MM.1S (cell line): Measurements from ENCODE around the gene NXT2.

Experiments
- DNase-seq: peaks from one replicate; pipeline ENCODE4 v3.0.0-alpha.2; 2015
- H2AFZ ChIP-seq: fragments of 300-600 bp; sonication (generic); 2 replicates; pipeline ENCODE4 v1.6.0; 2016; ENCODE audit warnings: antibody characterized with exemption, low read length
- H3F3A ChIP-seq: fragments of 300-600 bp; sonication (generic); 2 replicates; pipeline ENCODE4 v1.6.1; 2016; ENCODE audit warnings: mild to moderate bottlenecking, antibody characterized with exemption, low read length, moderate library complexity, mixed read lengths; ENCODE audit not compliant: insufficient read depth
- H3K27ac ChIP-seq: fragments of 300-600 bp; sonication (generic); 2 replicates; pipeline ENCODE4 v1.5.1; 2016; ENCODE audit warnings: mild to moderate bottlenecking, low read length
- H3K27me3 ChIP-seq: fragments of 300-600 bp; sonication (generic); replicated peaks from 2 replicates; pipeline ENCODE4 v1.6.0; 2016; ENCODE audit warnings: low read length; ENCODE audit not compliant: insufficient read depth
- H3K36me3 ChIP-seq: fragments of 300-600 bp; sonication (generic); replicated peaks from 2 replicates; pipeline ENCODE4 v1.6.1; 2016; ENCODE audit warnings: mild to moderate bottlenecking, low read length, mixed read lengths; ENCODE audit not compliant: insufficient read depth
- H3K4me1 ChIP-seq: fragments of 300-600 bp; sonication (generic); 2 replicates; pipeline ENCODE4 v1.6.1; 2016; ENCODE audit warnings: low read length, mixed read lengths
- H3K4me2 ChIP-seq: fragments of 300-600 bp; sonication (generic); 2 replicates; pipeline ENCODE4 v1.6.0; 2016; ENCODE audit warnings: low read depth, low read length
- H3K4me3 ChIP-seq: fragments of 300-600 bp; sonication (generic); 2 replicates; pipeline ENCODE4 v1.5.1; 2016; ENCODE audit warnings: low read length, mixed read lengths
- H3K79me2 ChIP-seq: fragments of 300-600 bp; sonication (generic); 2 replicates; pipeline ENCODE4 v1.6.1; 2016; ENCODE audit warnings: mixed run types, low read length, mixed read lengths
- H3K9ac ChIP-seq: fragments of 300-600 bp; sonication (generic); 2 replicates; pipeline ENCODE4 v1.6.1; 2016; ENCODE audit warnings: low read length, mixed read lengths
- H3K9me2 ChIP-seq: fragments of 300-600 bp; sonication (generic); replicated peaks from 2 replicates; pipeline ENCODE4 v1.6.1; 2016; ENCODE audit warnings: mild to moderate bottlenecking, low read length, mixed read lengths; ENCODE audit not compliant: insufficient read depth
- H3K9me3 ChIP-seq: fragments of 300-600 bp; sonication (generic); replicated peaks from 2 replicates; pipeline ENCODE4 v1.6.1; 2016; ENCODE audit warnings: mild to moderate bottlenecking, low read length, mixed read lengths; ENCODE audit not compliant: insufficient read depth
- H4K20me1 ChIP-seq: fragments of 300-600 bp; sonication (generic); 2 replicates; pipeline ENCODE4 v1.6.1; 2016; ENCODE audit warnings: mild to moderate bottlenecking, low read length, moderate library complexity, mixed read lengths; ENCODE audit not compliant: insufficient read depth
- EZH2 ChIP-seq: fragments of 300-600 bp; sonication (generic); optimal IDR thresholded peaks from 2 replicates; pipeline ENCODE3; 2017; ENCODE audit warnings: low read depth, mild to moderate bottlenecking, antibody characterized with exemption, low read length, mixed read lengths
- EZH2phosphoT487 ChIP-seq: fragments of 300-600 bp; sonication (generic); IDR thresholded peaks from 2 replicates; pipeline ENCODE4 v1.6.1; 2018; ENCODE audit warnings: antibody characterized with exemption, low read length
- TF ChIP-seq, protein P1 (sequence below): fragments of 300-600 bp; sonication (generic); IDR thresholded peaks from 2 replicates; pipeline ENCODE4 v1.5.1; 2016; ENCODE audit warnings: antibody characterized with exemption, low read length, mixed read lengths

Gene NXT2

GRCh38 chrX:109498434-109498833 is 38.2 kb upstream of the NXT2 start:
- no peaks in the 10 kb centered on the region for H3K9me3 ChIP-seq
- H4K20me1 ChIP-seq = no peaks in the 10 kb centered on the region
- H3K4me1 ChIP-seq = no peaks in the 10 kb centered on the region
- no peak overlapping the region for H3K27ac ChIP-seq
- H3K9ac ChIP-seq = no peak overlapping the region
- no peaks in the 10 kb centered on the region for H3K79me2 ChIP-seq
- no peak overlapping the region for H3K4me2 ChIP-seq
- no peaks in the 10 kb centered on the region for H3F3A ChIP-seq
- TF ChIP-seq, protein P1, sequence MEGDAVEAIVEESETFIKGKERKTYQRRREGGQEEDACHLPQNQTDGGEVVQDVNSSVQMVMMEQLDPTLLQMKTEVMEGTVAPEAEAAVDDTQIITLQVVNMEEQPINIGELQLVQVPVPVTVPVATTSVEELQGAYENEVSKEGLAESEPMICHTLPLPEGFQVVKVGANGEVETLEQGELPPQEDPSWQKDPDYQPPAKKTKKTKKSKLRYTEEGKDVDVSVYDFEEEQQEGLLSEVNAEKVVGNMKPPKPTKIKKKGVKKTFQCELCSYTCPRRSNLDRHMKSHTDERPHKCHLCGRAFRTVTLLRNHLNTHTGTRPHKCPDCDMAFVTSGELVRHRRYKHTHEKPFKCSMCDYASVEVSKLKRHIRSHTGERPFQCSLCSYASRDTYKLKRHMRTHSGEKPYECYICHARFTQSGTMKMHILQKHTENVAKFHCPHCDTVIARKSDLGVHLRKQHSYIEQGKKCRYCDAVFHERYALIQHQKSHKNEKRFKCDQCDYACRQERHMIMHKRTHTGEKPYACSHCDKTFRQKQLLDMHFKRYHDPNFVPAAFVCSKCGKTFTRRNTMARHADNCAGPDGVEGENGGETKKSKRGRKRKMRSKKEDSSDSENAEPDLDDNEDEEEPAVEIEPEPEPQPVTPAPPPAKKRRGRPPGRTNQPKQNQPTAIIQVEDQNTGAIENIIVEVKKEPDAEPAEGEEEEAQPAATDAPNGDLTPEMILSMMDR = no peak
- TF ChIP-seq EZH2phosphoT487 (no peak), EZH2 (no peak)
- H3K27me3 ChIP-seq = no peaks in the 10 kb centered on the region
- no peak overlapping the region for H3K4me3 ChIP-seq
- H2AFZ ChIP-seq = no peak overlapping the region
- DNase-seq = no peak
- H3K36me3 ChIP-seq = no peaks in the 10 kb centered on the region
- H3K9me2 ChIP-seq = no peaks in the 10 kb centered on the region

DNA sequence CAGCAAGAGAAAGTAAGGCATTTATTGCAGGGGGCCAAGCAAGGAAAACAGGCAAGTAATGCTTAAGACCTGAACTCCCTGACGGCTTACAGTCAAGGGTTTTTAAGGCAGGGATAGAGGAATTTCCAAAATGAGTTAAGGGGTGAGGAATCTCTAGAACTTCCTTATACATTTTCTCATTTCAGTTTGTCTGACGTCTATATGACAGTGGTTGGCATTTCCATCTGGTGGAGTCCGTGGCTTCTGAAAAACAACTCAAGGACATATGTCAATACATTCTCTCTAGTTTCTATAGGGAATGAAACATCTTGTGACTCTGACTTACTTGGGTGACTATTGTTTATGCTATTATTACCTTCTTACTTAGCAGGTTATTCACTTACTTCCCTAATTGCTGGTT is 35.5 kb upstream of the NXT2 start:
- Histone ChIP-seq H3F3A (no peaks in the 10 kb centered on the region), H3K4me2 (no peak overlapping the region), H2AFZ (no peak overlapping the region), H3K9me2 (no peaks in the 10 kb centered on the region), H3K9ac (no peak overlapping the region), H3K27ac (no peak overlapping the region), H3K79me2 (no peaks in the 10 kb centered on the region), H4K20me1 (no peaks in the 10 kb centered on the region), H3K36me3 (no peaks in the 10 kb centered on the region), H3K9me3 (no peaks in the 10 kb centered on the region), H3K4me3 (no peak overlapping the region), H3K4me1 (no peaks in the 10 kb centered on the region), H3K27me3 (no peaks in the 10 kb centered on the region)
- TF ChIP-seq, protein P1 = no peak
- TF ChIP-seq EZH2phosphoT487 (no peak), EZH2 (no peak)
- no peak for DNase-seq

DNA sequence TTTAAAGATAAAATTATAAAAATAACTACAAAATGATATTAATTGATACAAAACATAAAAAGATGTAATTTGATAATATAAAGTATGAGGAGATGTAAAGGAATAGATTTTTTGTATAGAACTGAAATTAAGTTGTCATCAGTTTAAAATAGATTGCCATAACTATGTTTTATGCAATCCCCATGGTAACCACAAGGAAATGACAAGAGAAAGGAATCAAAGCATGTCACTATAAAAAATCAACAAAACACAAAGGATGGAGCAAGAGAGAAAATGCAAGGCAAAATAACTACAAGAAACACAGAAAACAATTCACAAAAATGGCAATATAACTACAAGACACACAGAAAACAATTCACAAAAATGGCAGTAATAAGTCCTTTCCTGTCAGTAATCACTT is 27.7 kb upstream of the NXT2 start:
- TF ChIP-seq, protein P1 = no peak
- TF ChIP-seq EZH2phosphoT487 = no peak
- Histone ChIP-seq H3F3A (no peaks in the 10 kb centered on the region), H3K9ac (no peak overlapping the region), H3K4me2 (no peak overlapping the region), H3K4me1 (no peaks in the 10 kb centered on the region), H3K79me2 (no peaks in the 10 kb centered on the region), H3K36me3 (no peaks in the 10 kb centered on the region), H4K20me1 (no peaks in the 10 kb centered on the region), H3K4me3 (no peak overlapping the region), H3K27me3 (no peaks in the 10 kb centered on the region), H2AFZ (no peak overlapping the region), H3K9me2 (no peaks in the 10 kb centered on the region), H3K27ac (no peak overlapping the region), H3K9me3 (no peaks in the 10 kb centered on the region)
- DNase-seq = no peak
